IPS-NIHi11 (cell line): ENCODE results near the gene ATE1.
A peak's percentile ranks its signal among the peaks of the same experiment; 100 is the strongest.
"Not testable (repeated sequence)": the region's sequence is repeated elsewhere in the genome, so short reads cannot be mapped to it uniquely, and the experiment has no call there.

Source experiments
- DNase-seq: peaks from one replicate; pipeline ENCODE4 v3.0.0; 2012; ENCODE audit warnings: mixed read lengths, low spot score

ATE1 gene

DNA sequence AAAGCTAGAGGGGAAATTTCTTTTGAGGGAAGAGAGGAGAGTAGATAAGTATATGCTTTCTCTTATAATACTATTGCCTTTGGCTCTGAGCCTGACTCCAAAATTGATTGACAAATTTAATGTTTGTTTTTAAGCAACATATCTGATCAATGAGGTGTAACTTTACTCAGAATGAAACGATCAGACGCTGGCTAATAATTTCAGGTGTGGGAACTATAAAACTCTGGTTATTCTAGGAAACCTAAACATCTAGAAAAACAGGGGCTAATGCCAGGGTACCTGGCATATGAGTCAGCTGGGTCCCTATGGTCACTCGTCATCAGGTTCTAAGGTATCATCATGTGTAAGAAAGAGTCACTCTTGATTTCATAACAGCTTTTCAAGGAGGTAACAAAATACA is 139.7 kb downstream of the ATE1 start:
- DNase-seq = no peak

DNA sequence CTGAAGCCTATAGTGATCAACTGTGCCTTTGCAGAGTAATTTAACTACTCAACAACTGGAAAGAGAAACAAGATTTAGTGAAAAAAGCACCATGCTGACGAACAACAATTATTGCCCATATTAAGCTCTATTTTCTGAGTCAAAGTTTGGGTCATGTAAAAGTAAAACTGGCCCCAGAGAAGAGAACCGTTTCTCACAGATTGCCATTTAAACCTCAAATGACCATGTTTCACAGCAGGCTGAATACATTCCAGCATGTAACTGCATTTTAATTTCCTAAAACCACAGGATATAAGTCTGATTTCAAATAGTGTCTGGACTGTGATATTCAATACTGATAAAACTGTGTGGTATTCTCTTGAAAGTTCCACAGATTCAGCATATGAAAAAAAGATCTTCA is 140.7 kb downstream of the ATE1 start:
- DNase-seq = no peak

DNA sequence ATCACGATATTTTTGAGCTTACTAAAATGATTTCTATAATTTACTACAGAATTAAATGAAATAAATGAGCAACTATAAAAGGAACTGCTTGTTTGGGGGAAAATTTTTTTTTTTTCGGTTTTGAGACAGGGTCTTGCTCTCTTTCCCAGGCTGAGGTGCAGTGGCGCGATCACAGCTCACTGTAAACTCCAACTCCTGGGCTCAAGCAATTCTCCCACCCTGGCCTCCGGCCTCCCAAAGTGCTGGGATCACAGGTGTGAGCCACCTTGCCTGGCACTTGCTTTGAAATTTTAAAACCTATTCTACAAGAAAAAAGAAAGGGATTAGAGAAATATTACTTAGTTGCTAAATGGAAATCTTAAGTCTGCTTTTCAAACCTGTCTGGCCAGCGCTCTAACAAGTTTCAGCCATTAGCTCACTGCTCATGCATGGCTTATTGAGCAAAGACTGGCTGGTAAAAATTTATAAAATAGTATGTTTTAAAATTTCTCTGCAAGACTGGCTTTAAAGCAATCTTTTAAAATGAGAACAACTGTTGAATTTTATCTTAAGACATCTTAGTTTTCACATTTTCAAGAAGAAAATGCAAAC is 144.0 kb downstream of the ATE1 start:
- no peak for DNase-seq

DNA sequence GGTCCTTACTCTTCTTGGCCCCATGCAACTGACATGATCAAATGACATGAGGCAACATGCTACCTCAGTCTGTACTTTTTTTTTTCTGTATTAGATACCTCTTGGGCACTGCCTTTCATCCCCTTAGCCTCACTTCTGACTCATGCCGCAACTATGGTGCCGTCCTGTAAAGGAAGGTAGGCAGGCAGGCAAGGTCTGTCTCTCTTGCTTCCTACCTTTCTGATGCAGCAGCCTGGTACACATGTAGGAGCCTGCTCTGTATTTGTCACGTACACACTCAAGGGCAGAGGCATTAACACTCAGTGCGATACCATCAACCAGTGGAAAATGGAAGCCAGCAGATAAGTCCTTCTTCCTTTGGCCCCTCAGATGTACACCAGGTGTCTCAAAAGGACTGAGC is 146.7 kb downstream of the ATE1 start:
- no peak for DNase-seq

DNA sequence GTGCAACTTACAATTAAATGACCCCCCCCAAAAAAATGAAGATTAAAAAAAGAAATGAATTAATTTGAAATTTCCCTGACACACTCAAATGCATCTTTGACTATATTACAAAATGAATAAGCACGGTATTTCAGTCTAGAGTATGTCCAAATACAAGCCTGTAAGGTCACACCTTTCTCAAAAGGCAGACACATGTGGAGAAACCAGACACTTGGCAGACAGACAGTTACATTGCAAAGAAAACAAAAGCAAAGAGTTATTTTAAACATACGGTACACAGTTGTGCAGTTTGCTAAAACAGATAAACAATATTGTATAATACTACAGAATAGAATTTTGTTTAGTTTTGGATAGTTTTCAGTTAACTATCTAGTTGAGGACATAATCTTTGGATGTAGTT is 153.0 kb downstream of the ATE1 start:
- DNase-seq = no peak

DNA sequence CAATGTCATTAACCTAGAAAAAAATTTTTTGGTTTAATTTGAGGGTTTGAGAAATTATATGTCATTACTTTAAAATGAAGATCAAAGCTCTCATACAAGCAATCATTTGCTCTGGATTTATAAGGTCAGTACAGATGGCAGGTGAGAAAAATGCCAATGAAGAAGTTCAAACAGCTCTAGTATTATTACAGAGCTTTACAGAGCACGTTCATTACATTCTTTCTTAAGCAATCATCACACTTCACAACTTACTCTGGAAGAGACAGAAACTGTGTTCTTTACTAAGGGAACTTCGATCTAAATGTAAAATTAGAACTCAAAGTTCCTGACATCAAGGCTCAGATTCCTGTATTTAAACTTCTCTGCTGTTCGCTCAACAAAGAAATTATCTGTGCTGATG is 153.4 kb downstream of the ATE1 start:
- no peak for DNase-seq

- no peak for DNase-seq
Observed at GRCh38 chr10:121772884-121773283, 154.9 kb downstream of the ATE1 start.

GRCh38 chr10:121772406-121772805 is 155.4 kb downstream of the ATE1 start:
- no peak for DNase-seq

- DNase-seq = no peak
Observed at GRCh38 chr10:121771966-121772365, 155.9 kb downstream of the ATE1 start.

- no peak for DNase-seq
Observed at GRCh38 chr10:121766426-121766825, 161.4 kb downstream of the ATE1 start.

GRCh38 chr10:121765204-121765603 is 162.6 kb downstream of the ATE1 start:
- DNase-seq = no peak

GRCh38 chr10:121764233-121764942 is 163.4 kb downstream of the ATE1 start:
- no peak for DNase-seq

DNA sequence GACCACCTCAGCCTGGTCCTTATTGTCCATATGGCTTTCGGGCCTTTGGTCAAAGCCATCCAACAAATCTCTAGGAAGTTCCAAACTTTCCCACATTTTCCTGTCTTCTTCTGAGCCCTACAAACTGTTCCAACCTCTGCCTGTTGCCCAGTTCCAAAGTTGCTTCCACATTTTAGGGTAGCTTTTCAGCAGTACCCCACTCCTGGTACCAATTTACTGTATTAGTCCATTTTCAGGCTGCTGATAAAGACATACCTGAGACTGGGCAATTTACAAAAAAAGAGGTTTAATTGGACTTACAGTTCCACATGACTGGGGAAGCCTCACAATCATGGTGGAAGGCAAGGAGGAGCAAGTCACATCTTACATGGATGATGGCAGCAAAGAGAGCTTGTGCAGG is 170.6 kb downstream of the ATE1 start:
- DNase-seq = not testable (repeated sequence)

DNA sequence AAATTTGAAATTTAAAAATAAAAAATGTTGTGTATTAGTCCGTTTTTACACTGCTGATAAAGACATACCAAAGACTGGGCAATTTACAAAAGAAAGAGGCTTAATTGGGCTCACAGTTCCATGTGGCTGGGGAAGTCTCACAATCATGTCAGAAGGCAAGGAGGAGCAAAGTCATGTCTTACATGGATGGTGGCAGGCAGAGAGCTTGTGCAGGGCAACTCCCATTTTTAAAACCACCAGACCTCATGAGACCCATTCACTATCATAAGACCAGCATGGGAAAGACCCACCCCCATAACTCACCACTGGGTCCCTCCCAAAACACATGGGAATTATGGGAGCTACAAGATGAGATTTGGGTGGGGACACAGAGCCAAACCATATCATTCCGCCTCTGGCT is 172.3 kb downstream of the ATE1 start:
- not testable (repeated sequence) for DNase-seq

GRCh38 chr10:121754666-121755065 is 173.2 kb downstream of the ATE1 start:
- no peak for DNase-seq

DNA sequence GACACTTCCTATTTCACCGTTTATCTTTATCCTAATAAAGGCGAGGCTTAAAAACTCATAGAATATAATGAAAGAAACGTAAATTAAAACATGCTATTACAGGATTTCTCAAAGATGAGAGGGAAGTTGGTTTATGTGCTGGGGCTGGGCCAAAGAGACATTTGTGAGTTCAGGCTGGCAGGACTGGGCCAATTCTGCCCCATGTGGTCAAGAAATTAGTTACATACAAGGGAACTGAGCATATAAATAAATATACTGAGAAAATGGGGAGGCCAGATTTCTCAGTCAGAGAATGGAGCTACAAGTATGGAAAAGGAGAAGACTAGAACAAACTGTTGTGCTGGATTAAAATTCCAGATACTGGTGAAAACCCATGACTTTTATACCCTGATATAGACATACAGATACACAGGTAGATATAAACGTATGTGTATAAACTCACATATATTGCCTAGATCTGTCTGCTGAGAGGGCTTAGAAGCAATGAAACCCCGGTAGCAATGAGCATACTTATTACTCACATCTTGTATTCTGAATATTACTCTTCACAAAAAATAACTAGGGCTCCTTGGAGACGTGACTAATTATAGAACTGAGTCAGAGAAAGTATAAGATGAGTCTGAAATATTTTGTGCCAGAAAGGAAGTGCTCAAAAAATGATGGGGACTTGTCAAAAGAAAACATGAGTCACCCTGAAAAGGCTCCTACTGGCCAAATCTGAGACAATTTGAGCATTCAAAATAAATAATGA is 173.9 kb downstream of the ATE1 start:
- DNase-seq = peak; percentile 34

- no peak for DNase-seq
Observed at GRCh38 chr10:121751191-121751760, 176.6 kb downstream of the ATE1 start.

DNA sequence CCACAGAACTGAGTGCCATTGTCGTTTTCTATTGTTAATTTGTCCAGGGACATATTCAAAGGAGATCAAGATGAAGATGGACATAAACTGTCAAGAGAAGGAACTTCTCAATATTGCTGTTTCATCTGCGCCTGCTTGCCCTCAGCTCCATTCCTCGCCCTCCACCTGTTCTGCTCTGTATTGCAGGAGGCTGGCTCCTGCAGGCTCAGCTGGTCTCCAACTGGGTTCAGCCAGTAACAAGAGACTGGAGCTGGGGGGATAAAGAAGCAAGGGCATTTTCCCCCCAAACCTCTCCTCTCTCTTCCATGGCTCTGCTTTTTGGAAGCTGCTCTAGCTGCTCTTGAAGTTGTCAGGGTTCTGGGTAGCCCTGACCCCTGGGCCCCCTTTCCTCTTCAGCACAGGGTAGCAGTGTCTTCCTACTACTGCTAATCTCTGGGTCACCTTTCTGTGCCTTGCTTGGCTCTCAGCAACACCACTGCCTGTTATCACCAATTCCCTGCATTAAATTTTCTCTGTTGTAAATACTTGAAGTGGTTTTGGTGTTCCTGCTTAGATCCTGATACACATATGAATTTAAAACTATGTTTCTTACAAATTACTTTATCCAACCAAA is 180.6 kb downstream of the ATE1 start:
- peak; percentile 29 for DNase-seq

- DNase-seq = no peak
Observed at GRCh38 chr10:121741248-121741792, 186.5 kb downstream of the ATE1 start.

GRCh38 chr10:121740069-121740468 is 187.8 kb downstream of the ATE1 start:
- DNase-seq = no peak

DNA sequence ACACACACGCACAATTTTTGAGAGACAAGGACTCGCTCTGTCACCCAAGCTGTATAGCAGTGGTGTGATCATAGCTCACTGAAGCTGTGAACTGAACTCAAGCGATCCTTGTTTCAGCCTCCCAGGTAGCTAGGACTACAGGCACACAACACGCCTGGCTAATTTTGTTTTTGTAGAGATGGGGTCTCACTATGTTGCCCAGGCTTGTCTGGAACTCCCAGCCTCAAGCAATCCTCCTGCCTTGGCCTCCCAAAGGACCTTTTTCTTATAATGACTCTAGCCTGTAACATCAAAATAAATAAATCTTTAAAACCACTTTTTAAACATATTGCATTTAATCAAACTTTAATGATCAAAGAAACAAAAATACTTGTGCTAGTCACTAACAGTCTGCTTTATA is 188.7 kb downstream of the ATE1 start:
- DNase-seq = no peak
